Erythroblast (primary cell): Measurements from ENCODE around the gene BTNL3.
A peak's percentile ranks its signal among the peaks of the same experiment; 100 is the strongest.

Experiments used
- DNase-seq, 2 experiments: peaks; one replicate each; lab custom pipeline; 2025; lab: John Stamatoyannopoulos, UW
- GATA1 ChIP-seq: IDR thresholded peaks from 2 replicates; pipeline ENCODE4 v1.6.1; 2011; ENCODE audit warnings: low read depth, mild to moderate bottlenecking, control low read depth, low read length, moderate library complexity
- POLR2A ChIP-seq: IDR thresholded peaks from 2 replicates; pipeline ENCODE4 v1.6.1; 2011; ENCODE audit warnings: mild to moderate bottlenecking, low read length

Gene BTNL3

DNA sequence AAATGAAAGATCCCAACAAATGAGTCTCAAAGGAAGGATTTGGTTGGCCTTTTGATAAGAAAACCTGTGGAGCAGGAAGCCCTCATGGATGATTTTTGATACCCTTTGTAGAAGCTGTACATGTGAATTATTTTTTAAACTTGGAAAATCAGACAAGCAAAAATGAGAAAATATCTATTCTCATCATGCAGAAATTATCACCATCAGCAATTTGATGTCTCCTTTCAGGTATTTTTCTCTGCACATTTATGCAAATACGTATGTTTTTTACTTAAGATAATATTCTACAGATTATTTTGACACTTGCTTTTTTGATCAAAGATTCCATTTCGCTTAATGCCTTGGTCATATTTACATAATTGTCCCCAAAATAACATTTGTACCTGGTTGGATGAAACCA, 58.6 kb downstream of the BTNL3 start:
- no peak for DNase-seq
- TF ChIP-seq POLR2A (no peak), GATA1 (no peak)

DNA sequence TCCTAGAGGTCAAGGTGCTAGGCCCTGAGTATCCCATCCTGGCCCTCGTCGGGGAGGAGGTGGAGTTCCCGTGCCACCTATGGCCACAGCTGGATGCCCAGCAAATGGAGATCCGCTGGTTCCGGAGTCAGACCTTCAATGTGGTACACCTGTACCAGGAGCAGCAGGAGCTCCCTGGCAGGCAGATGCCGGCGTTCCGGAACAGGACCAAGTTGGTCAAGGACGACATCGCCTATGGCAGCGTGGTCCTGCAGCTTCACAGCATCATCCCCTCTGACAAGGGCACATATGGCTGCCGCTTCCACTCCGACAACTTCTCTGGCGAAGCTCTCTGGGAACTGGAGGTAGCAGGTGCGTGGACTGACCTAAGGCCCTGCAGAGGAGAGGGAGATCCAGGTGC, 59.3 kb downstream of the BTNL3 start:
- no peak for TF ChIP-seq POLR2A
- no peak for TF ChIP-seq GATA1
- DNase-seq, result no peak

DNA sequence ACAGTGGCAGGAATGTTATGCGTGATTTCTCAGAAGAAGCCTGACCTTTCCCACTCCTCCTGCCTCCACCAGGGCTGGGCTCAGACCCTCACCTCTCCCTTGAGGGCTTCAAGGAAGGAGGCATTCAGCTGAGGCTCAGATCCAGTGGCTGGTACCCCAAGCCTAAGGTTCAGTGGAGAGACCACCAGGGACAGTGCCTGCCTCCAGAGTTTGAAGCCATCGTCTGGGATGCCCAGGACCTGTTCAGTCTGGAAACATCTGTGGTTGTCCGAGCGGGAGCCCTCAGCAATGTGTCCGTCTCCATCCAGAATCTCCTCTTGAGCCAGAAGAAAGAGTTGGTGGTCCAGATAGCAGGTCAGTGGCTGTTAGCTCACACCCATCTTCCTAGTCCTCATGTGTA, 61.4 kb downstream of the BTNL3 start:
- TF ChIP-seq GATA1 (no peak), POLR2A (no peak)
- DNase-seq, result no peak

DNA sequence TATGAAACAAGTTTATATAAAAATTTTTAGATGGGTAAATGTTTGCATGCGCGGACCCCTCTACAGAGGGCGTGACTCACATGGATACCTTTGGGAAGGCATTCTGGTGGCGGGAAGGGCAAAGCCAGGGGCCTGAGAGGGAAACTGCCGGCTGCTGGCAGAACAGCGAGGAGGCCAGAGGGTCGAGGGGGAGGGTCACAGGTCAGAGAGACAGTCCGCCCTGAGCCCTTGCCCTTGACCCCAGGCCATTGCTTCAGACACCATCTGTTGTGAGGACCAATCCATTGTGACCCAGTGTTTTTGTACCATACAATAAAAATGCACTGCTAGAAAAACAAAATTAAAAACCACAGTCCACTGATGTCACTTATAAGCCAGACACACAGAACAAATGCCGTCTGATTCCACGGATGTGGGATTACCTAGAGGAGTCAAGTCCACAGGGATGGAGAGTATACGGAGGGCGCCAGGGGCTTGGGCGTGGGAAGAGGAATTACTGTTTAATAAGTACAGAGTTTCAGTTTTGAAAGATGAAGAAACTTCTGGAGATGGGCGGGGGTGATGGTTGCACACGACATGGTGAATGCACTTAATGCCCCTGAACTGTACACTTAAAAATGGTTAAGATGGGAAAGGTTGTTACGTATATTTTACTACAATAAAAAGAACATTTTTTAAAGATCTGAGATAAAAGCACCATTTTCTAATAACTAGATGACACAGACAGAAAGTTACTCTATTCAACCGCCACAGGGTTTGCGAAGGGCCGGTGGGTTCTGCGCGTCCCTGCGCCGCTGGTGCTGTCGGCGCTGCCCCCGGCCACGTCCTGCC, 63.4 kb downstream of the BTNL3 start:
- TF ChIP-seq POLR2A (no peak), GATA1 (no peak)
- no peak for DNase-seq

DNA sequence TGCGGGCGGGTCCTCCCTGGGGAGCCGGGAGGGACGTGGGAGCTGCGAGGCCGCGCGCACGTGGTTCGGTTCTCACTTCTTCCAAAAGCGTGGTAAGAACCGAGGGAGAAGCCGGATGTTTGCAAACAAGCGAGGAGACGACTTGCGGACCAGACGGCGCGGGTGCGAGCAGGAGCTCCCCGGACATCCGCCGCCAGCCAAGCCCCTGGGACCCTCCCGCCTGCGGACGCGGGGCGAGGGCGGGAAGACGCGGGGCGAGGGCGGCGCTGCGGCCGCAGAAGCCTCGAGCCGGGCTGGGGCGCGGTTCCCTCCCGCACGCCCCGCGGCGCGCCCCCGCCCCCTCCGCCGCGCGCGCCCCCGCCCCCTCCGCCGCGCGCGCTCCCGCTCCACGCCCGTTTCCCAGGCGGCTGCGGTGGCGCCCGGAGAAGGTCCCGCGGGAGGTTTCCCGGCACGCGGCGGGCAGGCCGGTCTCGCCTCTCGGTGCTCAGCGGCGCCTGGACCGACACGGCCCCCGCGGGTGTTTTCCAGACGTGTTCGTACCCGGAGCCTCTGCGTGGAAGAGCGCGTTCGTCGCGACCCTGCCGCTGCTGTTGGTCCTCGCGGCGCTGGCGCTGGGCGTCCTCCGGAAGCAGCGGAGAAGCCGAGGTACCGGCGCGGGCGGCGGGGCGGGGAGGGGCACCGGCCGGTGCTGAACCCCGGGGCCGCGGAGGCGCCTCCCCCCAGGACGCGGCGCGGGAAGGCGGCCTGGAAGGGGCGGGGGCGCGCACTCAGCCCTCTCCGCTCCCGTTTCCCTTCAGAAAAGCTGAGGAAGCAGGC, 64.2 kb downstream of the BTNL3 start:
- no peak for TF ChIP-seq GATA1
- TF ChIP-seq POLR2A, result no peak
- peak; percentile 23 to 35 for DNase-seq

DNA sequence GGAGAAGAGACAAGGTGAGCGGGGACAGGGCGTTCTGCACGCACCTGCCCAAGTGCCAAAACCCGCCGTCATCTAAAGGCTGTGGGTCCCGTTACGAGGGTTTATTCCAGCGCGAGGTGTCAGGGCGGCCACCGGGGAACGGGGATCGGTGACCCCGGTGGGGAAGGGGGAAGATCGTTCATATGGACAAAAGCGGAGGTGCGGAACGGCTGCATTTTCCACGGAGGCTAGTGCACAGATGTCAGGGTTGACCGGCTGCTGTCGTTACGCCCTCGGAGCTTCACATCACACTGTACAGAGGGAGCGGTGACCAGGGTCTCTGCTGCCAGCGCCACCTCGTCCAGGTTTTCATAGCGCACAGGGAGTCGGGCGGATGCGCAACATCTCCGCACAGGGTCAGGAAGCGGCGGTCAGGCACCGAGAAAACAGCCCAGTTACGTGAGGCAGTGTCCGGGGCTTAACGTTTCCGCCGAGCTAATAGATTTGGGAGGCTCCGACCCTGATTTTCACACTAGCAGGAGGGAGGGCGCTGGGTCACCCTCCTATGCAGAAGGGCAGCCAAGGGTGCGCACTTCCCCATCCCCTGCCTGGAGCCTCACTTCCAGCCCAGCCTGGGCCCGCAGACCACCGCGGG, 65.0 kb downstream of the BTNL3 start:
- TF ChIP-seq GATA1 (no peak), POLR2A (no peak)
- no peak for DNase-seq

DNA sequence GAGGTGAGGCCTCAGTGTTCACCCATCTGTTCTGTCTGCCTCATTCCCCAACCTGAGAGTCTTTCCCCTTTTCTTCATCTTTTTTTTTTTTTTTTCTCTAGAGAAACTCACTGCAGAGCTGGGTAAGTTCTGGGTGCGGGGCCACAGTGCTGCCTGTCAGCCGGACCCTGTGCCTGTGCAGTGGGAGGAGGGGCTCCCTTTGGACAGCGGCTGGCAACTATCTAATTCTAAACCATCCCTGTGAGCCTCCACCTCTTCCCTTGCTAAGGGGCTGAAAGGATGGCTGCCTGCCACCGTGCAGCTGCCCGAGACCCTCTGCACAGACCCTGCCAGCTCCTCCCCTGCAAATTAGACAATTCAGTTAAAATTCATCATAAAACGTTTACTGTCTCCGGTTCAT, 65.5 kb downstream of the BTNL3 start:
- DNase-seq, result no peak
- no peak for TF ChIP-seq POLR2A
- no peak for TF ChIP-seq GATA1

DNA sequence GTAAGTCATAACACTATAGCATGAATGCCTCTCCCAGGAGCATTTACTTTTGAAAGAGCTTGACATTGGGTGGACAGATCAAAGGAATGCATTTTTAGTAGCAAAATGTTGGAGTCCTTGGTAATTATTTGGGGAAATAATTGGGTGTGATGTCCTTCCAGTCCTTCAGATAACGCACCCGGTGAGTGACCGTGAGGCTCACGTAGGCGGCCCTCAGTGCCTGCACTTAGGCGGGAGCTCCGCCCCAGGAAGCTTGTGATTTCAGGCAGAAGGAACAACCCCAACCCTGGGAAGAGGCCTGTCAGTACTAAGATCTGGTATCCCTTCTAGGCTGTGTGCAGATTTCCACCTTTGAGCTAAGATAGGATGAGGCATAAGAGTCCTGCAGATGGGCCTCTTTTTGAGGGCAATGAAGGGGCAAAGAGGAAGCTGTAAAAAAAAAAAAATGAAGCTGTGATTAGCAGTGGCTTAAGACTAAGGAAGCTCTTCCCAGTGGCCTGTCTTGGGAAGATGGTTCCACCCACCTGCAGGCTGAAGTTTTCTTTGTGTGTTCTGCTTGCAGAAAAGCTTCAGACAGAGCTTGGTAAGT, 66.3 kb downstream of the BTNL3 start:
- no peak for TF ChIP-seq GATA1
- TF ChIP-seq POLR2A, result no peak

More for the DNA sequence above, 66.3 kb downstream of the BTNL3 start:
- no peak for DNase-seq
